Adipocyte (in vitro differentiated cells): Measurements from ENCODE around the gene KANK2.
A peak's percentile ranks its signal among the peaks of the same experiment; 100 is the strongest.

Experiments
- DNase-seq: peaks from one replicate; pipeline ENCODE4 v3.0.0-alpha.2; 2015; ENCODE audit warnings: low read depth
- H3K27me3 ChIP-seq: replicated peaks from 2 replicates; pipeline ENCODE4 v1.7.0; 2013; ENCODE audit warnings: mild to moderate bottlenecking, low read length, moderate library complexity; ENCODE audit not compliant: control insufficient read depth, insufficient read depth
- H3K36me3 ChIP-seq: 2 replicates; pipeline ENCODE4 v1.7.0; 2013; ENCODE audit warnings: low read length, mild to moderate bottlenecking, moderate library complexity; ENCODE audit not compliant: control insufficient read depth, insufficient read depth, severe bottlenecking
- H3K4me1 ChIP-seq: 2 replicates; pipeline ENCODE4 v1.7.0; 2013; ENCODE audit warnings: mild to moderate bottlenecking, low read length, moderate library complexity; ENCODE audit not compliant: control insufficient read depth, insufficient read depth
- H3K4me3 ChIP-seq: 2 replicates; pipeline ENCODE4 v1.7.0; 2013; ENCODE audit warnings: mild to moderate bottlenecking, low read length, moderate library complexity
- H3K9ac ChIP-seq: 2 replicates; pipeline ENCODE4 v1.7.0; 2013; ENCODE audit warnings: mild to moderate bottlenecking, low read length, moderate library complexity
- H3K9me3 ChIP-seq: 2 replicates; pipeline ENCODE4 v1.7.0; 2013; ENCODE audit warnings: mild to moderate bottlenecking, low read length, moderate library complexity; ENCODE audit not compliant: control insufficient read depth

Gene KANK2

GRCh38 chr19:11197291-11198174, at the start of gene KANK2:
Gene KANK2, minus strand, starts transcription at chr19:11197545. Its CDS starts 3,034 bp downstream, at chr19:11194511.
- H3K9ac ChIP-seq = peak within 1 kb of the TSS; percentile 99

GRCh38 chr19:11246941-11247340, 49.6 kb upstream of the KANK2 start:
- DNase-seq = no peak
- no peaks in the 10 kb centered on the region for H3K4me1 ChIP-seq
- no peaks in the 10 kb centered on the region for H3K27me3 ChIP-seq
- no peaks in the 10 kb centered on the region for H3K9me3 ChIP-seq
- no peak overlapping the region for H3K4me3 ChIP-seq
- H3K9ac ChIP-seq = no peak overlapping the region
- H3K36me3 ChIP-seq = peaks cover 30% of the 10 kb centered on the region

More at GRCh38 chr19:11197291-11198174, at the start of gene KANK2:
- Histone ChIP-seq H3K9me3 (no peaks in the 10 kb centered on the region), H3K27me3 (no peaks in the 10 kb centered on the region), H3K4me3 (peak within 1 kb of the TSS; percentile 97), H3K4me1 (peaks cover 42% of the 10 kb centered on the region), H3K36me3 (peaks cover 38% of the 10 kb centered on the region)
- peak; percentile 92 for DNase-seq

- Histone ChIP-seq H3K4me1 (no peaks in the 10 kb centered on the region), H3K9me3 (no peaks in the 10 kb centered on the region), H3K4me3 (no peak overlapping the region), H3K36me3 (peaks cover 26% of the 10 kb centered on the region), H3K27me3 (no peaks in the 10 kb centered on the region), H3K9ac (no peak overlapping the region)
- no peak for DNase-seq
Measured at GRCh38 chr19:11244846-11245589, 47.7 kb upstream of the KANK2 start.

- peaks cover 26% of the 10 kb centered on the region for H3K36me3 ChIP-seq
- H3K4me1 ChIP-seq = peaks cover 5% of the 10 kb centered on the region
- no peak for DNase-seq
- no peak overlapping the region for H3K4me3 ChIP-seq
- no peaks in the 10 kb centered on the region for H3K27me3 ChIP-seq
- no peaks in the 10 kb centered on the region for H3K9me3 ChIP-seq
- no peak overlapping the region for H3K9ac ChIP-seq
Measured at GRCh38 chr19:11243798-11244169, 46.4 kb upstream of the KANK2 start.

GRCh38 chr19:11242864-11243797, 45.8 kb upstream of the KANK2 start:
- Histone ChIP-seq H3K9me3 (no peaks in the 10 kb centered on the region), H3K27me3 (no peaks in the 10 kb centered on the region), H3K36me3 (peaks cover 20% of the 10 kb centered on the region), H3K4me1 (peaks cover 5% of the 10 kb centered on the region), H3K4me3 (no peak overlapping the region), H3K9ac (no peak overlapping the region)
- peak; percentile 75 for DNase-seq

GRCh38 chr19:11242025-11242424, 44.7 kb upstream of the KANK2 start:
- peaks cover 15% of the 10 kb centered on the region for H3K36me3 ChIP-seq
- no peak overlapping the region for H3K4me3 ChIP-seq
- H3K9me3 ChIP-seq = no peaks in the 10 kb centered on the region
- no peak overlapping the region for H3K9ac ChIP-seq
- peaks cover 5% of the 10 kb centered on the region for H3K4me1 ChIP-seq
- no peaks in the 10 kb centered on the region for H3K27me3 ChIP-seq
- DNase-seq = no peak

- no peak for DNase-seq
- H3K4me3 ChIP-seq = no peak overlapping the region
- peaks cover 5% of the 10 kb centered on the region for H3K4me1 ChIP-seq
- peaks cover 15% of the 10 kb centered on the region for H3K36me3 ChIP-seq
- no peaks in the 10 kb centered on the region for H3K9me3 ChIP-seq
- H3K27me3 ChIP-seq = no peaks in the 10 kb centered on the region
- H3K9ac ChIP-seq = no peak overlapping the region
Measured at GRCh38 chr19:11240008-11240444, 42.7 kb upstream of the KANK2 start.

- no peak for DNase-seq
- Histone ChIP-seq H3K36me3 (peaks cover 15% of the 10 kb centered on the region), H3K4me1 (peaks cover 5% of the 10 kb centered on the region), H3K9me3 (no peaks in the 10 kb centered on the region), H3K9ac (no peak within 1 kb of the TSS), H3K27me3 (no peaks in the 10 kb centered on the region), H3K4me3 (no peak within 1 kb of the TSS)
Measured at GRCh38 chr19:11239377-11240000, 42.1 kb upstream of the KANK2 start, which contains the start of gene ANGPTL8. Gene ANGPTL8, plus strand, starts transcription at chr19:11239619. Its CDS starts 19 bp downstream, at chr19:11239638.

GRCh38 chr19:11238781-11239376, 41.5 kb upstream of the KANK2 start:
- H3K36me3 ChIP-seq = peaks cover 15% of the 10 kb centered on the region

GRCh38 chr19:11238041-11238440, 40.7 kb upstream of the KANK2 start:
- Histone ChIP-seq H3K4me1 (peaks cover 10% of the 10 kb centered on the region), H3K27me3 (no peaks in the 10 kb centered on the region), H3K4me3 (no peak overlapping the region), H3K36me3 (peaks cover 15% of the 10 kb centered on the region), H3K9me3 (no peaks in the 10 kb centered on the region), H3K9ac (no peak overlapping the region)
- no peak for DNase-seq

More at GRCh38 chr19:11238781-11239376, 41.5 kb upstream of the KANK2 start:
- Histone ChIP-seq H3K4me1 (peaks cover 5% of the 10 kb centered on the region), H3K9ac (no peak overlapping the region), H3K27me3 (no peaks in the 10 kb centered on the region), H3K9me3 (no peaks in the 10 kb centered on the region), H3K4me3 (no peak overlapping the region)
- DNase-seq = no peak
